Stimulated activated CD4-positive, alpha-beta T cell treated with anti-CD3 and anti-CD28 coated beads, Interleukin-15, amount 100 ng/mL, for 48 hours (primary cell): ENCODE data around the gene GNAS.
"Not testable (repeated sequence)": the region's sequence is repeated elsewhere in the genome, so short reads cannot be mapped to it uniquely, and the experiment has no call there.

Experiments
- DNase-seq, 2 donors: peaks; one replicate each; pipeline ENCODE4 v3.0.0-alpha.2; 2020; ENCODE audit warnings: low read depth in 2 of 2

Gene GNAS

DNA sequence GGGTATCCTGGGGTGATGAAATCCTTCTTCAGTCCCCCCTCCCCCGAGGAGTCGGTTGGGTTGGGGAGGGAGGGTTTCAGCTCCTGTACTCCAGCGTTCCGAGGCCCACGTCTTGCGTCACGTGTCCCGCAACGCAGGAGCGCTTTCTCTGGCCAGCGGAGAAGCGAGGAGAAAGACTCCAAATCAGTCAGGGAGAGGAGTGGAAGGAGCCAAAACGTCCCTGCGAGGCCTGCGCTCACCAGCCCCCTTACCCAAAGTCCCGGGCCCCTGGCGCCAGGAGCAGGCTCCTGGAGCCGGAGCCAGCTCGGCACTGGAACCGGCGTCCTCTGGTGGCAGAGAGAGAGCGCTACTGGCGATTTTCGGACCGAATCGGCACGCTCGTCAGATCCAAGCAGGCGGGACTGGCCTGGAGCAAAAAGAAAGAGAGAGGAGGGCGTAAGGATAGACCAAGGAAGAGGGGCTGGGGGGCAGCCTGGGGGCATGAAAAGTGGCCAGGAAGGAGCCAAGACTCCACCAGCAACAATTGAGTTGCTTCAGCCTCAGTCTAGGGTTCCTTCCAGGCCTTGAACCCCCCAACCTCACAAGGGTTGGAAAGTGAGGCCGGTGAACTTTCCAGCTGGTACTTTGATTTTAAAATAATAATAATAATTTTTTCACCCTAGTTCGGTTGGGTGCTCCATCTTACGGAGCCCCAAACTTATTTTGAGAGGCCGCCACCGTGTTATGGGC lies at the start of gene GNAS:
Gene GNAS, plus strand, starts transcription at position 174 of the 729 bp plus-strand sequence.
- peak; percentile 18 to 38 for DNase-seq

DNA sequence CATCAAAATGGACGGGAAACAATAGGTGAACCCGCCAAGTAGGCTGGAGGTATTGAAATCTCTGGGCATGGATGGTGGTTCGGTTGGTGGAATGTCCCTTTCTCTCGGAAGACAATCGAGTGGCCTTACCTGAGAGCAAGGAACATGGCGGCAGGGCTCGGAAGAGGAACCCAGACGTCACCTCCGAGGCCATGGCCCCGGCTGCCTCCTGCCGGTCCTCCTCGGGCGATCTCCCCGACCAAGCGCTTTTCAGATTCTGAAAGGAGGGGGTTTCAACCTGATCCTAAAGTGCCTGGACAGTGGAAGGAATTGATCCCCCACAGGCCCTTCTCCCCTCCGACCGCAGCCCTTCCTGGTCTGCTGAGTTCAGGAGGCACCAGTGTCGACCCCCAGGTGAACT lies 49.0 kb upstream of the GNAS start:
- no peak for DNase-seq

DNA sequence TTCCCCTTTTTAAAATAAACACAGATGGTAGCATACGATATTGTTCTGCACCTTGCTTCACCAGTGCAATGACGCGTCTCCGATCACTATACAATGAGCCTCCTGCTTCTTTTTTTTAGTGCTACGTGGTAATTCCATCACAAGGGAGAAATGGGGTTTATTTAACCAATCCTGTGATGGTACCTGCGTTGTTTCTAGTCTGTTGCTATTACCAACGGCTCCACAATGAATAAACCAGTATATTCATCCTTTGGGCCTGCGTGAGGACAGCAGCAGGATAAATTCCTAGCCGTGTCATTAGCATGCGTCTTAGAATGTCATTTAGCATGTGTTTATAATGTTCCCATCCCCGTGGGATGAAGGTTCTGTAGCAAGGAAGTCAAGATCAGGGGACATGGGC lies 44.7 kb upstream of the GNAS start:
- no peak for DNase-seq

DNA sequence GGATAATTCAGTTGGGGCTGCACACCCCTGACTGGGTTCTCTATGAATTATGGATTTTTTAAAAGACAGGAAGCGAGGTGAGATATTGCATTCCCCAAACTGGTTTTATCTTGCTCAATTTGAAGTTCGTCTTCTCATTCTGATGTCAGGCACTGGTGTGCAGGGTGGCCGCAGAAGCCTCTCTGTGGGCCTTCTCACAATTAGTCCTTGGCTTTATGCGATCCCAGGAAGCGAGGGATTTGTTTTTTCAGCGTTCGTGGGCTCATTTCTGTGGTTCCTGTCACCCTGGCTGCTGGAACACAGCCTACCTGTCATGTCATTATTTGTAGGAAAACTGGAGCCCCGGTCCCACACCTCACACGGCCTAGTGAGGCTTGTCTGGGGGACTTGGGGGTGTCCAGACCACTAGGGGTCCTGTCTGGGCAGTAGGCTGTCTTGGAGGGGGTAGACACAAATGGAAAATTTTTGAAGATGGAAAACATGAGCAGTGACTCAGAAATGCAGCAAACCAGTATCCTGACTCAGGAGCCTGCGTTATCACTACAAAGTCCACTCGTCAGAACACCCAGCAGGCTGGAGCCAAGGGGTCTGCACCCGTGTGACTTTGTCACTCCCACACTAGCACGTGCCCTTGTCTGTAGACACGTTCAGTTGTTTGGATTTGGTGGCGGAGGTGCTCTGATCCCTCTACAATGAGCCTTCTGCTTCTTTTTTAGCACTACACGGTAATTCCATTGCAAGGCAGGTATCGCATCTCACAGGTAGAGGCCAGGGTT lies 44.1 kb upstream of the GNAS start:
- no peak for DNase-seq

DNA sequence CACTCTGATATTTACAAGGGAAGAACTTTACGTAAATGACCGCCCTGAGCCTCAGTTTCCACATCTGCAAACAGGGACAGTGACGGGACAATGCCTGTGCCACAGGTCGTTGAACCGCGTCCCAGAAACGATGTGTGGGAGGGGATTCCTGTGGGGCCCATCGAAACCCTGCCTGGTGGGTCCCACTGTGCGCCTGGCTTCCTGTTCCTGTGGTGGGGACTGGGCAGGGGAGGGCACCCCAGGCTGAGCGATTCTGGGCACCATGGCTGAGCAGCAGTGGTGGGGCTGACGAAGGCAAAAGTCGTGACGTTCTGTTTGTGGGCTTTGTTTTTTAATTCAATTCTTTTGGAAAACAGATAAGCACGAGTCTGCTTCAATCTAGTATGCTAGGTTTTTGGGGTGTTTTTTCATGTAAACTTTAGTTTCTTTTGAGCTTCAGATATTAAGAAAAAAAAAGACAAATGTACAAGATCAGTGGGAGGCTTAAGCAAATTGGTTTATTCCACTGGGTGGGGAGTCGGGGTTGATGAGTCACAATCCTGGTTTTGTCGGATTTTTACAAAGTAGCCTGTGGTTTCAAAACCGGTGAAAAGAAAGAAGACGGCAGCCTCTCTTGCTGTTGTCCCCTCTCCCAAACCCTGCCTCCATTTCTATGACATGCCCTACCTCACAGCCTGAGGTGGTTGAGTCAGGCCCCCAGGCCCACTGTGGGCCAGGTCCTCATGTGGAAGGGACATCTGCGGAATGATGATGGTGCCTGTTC lies 42.2 kb upstream of the GNAS start:
- DNase-seq, result no peak

DNA sequence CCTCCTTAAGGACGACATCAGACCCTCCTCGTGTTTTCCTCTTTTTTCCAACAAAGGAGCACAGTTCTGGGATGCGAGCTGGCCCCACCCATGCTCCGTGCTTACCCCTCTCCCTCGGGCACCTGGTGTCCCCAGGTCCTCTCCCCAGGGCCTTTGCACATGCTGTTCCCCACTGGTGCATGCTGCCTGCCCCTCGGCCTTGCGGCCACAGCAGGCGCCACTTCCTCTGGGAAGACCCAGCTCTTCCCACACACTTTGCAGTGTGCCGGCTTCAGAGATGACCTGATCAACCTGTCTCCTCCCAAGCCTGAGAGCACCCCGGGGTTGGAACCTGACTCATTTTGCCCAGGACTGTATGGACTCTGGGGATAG lies 41.7 kb upstream of the GNAS start:
- DNase-seq, result no peak

DNA sequence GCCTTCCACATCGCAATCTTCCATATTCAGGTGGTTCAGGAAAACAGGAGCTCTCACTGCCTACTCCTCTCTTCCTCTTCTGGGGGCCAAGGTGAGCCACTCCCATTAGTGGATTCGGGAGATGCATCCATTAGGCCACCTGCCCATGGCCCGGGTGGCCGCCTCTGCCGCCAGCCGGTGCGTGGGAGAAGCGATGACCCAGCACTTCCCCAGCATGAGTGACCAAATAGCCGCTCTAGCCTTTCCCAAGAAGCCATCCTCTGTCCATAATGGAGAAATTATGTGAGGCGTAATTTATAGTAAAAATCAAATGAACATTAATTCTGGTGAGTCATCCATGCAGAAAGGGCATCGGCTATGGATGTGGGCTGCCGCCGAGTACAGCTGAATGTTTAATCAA lies 41.2 kb upstream of the GNAS start:
- no peak for DNase-seq

DNA sequence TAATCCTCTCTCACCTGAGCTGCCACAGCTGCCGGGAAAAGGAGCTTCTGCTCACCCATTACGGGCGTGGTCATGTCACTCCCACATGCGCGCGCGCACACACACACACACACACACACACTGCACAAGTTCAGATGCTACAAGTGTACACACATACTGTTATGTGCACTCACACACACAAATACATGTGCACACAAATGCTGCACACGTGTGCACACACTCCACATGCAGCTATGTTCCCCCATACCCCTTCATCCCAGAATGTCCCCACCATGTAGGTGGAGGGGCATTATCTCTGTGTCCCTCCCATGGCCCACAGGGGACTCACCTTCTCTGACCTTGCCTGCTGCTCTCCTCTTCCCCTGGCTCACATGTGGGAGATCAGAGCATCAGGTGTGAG lies 39.1 kb upstream of the GNAS start:
- no peak for DNase-seq

GRCh38 chr20:58815448-58815847 lies 37.1 kb upstream of the GNAS start:
- DNase-seq, result no peak

DNA sequence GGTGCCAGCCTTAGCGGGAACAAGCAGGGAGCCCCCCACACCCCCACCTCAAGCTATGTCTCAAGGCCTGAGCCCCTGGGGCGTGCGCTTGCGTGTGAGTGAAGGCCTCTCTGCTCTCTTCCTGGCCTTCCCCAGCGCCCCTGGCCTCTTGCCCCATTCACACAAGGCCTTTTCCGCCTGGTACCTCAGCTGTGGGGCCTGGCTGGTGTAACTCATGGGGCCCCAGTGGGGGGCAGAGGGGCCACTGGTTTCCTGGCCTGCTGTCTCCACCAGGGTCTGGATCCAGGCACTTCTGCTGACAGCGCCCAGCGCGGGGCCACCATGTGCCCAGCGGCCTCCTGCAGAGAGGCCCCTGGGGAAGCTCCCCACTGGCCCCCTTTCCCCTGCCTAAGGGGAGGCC lies 36.5 kb upstream of the GNAS start:
- no peak for DNase-seq

- DNase-seq, result no peak
Measured at GRCh38 chr20:58816957-58817651, 35.4 kb upstream of the GNAS start.

- DNase-seq, result no peak
Measured at GRCh38 chr20:58817748-58818147, 34.8 kb upstream of the GNAS start.

GRCh38 chr20:58818586-58819285 lies 33.8 kb upstream of the GNAS start:
- peak; percentile 65 to 70 for DNase-seq

GRCh38 chr20:58819921-58820320 lies 32.6 kb upstream of the GNAS start:
- no peak for DNase-seq

DNA sequence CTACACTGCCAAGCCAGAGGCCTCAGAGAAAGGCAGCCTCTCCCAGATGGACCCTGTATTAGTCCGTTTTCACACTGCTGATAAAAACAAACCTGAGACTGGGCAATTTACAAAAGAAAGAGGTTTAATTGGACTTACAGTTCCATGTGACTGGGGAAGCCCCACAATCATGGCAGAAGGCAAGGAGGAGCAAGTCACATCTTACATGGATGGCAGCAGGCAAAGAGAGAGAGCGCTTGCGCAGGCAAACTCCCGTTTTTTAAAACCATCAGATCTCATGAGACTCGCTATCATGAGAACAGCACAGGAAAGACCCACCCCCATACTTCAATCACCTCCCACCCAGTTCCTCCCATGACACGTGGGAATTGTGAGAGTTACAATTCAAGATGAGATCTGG lies 32.0 kb upstream of the GNAS start:
- DNase-seq, result not testable (repeated sequence)

DNA sequence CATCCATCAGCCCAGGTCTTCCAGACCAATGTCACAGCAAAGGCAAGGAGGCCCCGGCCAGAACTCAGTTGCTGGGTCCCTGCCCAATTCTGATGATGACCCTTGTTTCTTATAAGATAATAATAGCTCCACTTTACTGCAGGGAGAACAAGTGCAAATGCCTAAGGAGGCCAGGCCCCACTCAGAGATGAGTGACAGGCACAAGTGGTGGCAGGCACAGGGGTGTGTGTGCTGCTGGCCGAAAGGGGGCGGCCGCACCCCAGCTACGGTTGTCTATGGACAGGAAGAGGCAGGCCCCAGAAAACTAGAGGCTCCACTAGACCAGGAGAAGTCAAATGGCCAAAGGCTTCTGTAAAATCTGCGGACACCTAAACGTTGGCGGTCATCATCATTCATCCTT lies 30.4 kb upstream of the GNAS start:
- no peak for DNase-seq

DNA sequence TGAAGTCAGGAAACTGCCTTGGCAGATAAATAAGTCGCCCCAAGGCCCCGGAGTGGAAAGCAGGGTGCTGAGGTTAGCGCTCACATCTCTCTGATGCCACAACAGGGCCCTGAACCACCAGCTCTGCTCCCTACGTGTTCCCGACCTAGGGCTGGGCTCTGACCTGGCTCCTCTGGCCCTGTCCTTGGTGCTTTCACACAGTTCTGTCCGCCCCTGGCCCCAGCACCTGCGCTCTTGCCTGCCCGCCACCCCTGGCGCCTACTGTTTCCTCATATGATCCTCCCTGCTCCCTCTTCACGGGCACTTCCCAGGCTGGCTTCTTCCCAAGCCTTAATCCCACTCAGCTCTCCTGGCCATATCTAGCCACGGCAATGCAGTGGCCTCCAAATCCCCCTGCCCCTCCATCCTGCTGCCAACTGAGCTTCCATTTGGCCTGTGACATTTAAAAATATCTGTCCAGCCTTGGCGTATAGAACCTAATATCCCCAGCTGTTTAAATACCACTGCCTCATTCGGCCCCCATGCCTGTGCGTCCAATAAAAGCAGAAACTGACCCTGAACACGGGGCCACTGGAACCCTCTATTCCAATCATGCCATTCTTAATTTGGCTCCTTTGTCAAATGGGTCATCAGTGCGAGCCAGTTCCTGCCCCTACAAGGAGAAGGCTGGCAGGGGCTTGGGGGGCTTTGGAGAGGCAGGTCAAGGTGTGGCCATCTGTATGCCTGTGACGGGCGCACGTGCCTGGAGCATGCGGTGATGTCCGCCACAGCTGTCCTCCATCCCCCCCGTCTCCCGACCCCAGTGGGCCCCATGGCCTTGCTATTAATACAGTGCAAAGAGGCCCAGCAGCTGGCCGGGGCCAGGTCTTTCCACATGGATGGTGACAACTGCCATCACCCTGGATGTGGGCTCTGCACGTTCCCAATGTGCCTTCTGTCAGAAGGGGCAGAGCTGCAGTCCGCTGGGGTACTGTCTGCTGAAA lies 29.5 kb upstream of the GNAS start:
- DNase-seq, result no peak

GRCh38 chr20:58824843-58825242 lies 27.7 kb upstream of the GNAS start:
- DNase-seq, result no peak

- DNase-seq, result no peak
Measured at GRCh38 chr20:58825450-58825849, 27.1 kb upstream of the GNAS start.

- DNase-seq, result no peak
Measured at GRCh38 chr20:58826271-58826670, 26.2 kb upstream of the GNAS start.
